WTC11 (cell line): ENCODE results near the gene SMYD1. TPM values are rescaled to one million over a fixed set of nuclear protein-coding genes. Genes with fewer than 3 reads are reported as not detected.
A peak's percentile ranks its signal among the peaks of the same experiment; 100 is the strongest.

Experiments
- ATAC-seq: fragments of 200-7000 bp; cut with Tn5 transposase; 2 replicates; pipeline ENCODE4 v1.10.0; 2021; ENCODE audit warnings: mild to moderate bottlenecking, moderate library complexity
- CTCF ChIA-PET: fragments of 300-600 bp; sonication (Branson Sonifier 250); formaldehyde crosslinking; loops from one replicate; lab custom pipeline; 2021; ENCODE audit warnings: antibody characterized with exemption; lab: Charles Lee
- POLR2A ChIA-PET: fragments of 350-600 bp; sonication (Branson Sonifier 250); formaldehyde crosslinking; loops from one replicate; lab custom pipeline; 2021; ENCODE audit warnings: antibody characterized with exemption; lab: Charles Lee
- DNase-seq: peaks from one replicate; pipeline ENCODE4 v3.0.0; 2021; ENCODE audit warnings: low spot score
- H3K27ac Mint-ChIP-seq: 2 replicates; pipeline ENCODE4 v1.8.0; 2021; ENCODE audit warnings: mixed read lengths
- H3K27me3 Mint-ChIP-seq: 2 replicates; pipeline ENCODE4 v1.8.0; 2021; ENCODE audit warnings: low read depth, mild to moderate bottlenecking, moderate library complexity, mixed read lengths
- H3K36me3 Mint-ChIP-seq: 2 replicates; pipeline ENCODE4 v1.8.0; 2021; ENCODE audit warnings: mixed read lengths
- H3K4me1 Mint-ChIP-seq: 2 replicates; pipeline ENCODE4 v1.8.0; 2022; ENCODE audit warnings: mixed read lengths
- H3K4me3 Mint-ChIP-seq: 2 replicates; pipeline ENCODE4 v1.8.0; 2021; ENCODE audit warnings: mild to moderate bottlenecking, moderate library complexity, mixed read lengths
- H3K9me3 Mint-ChIP-seq: 2 replicates; pipeline ENCODE4 v1.8.0; 2021; ENCODE audit warnings: mixed read lengths
- ATF3 ChIP-seq: sonication (generic); formaldehyde crosslinking; conservative IDR thresholded peaks from 2 replicates; pipeline ENCODE4 v1.8.1; 2022; ENCODE audit warnings: mild to moderate bottlenecking, missing genetic modification reagents
- CREM ChIP-seq: sonication (generic); formaldehyde crosslinking; IDR thresholded peaks from 2 replicates; pipeline ENCODE4 v1.8.1; 2022; ENCODE audit warnings: mild to moderate bottlenecking, missing genetic modification reagents, moderate library complexity
- E2F5 ChIP-seq: sonication (generic); formaldehyde crosslinking; IDR thresholded peaks from 2 replicates; pipeline ENCODE4 v1.8.1; 2022; ENCODE audit warnings: mild to moderate bottlenecking, moderate library complexity, missing genetic modification reagents
- FOXJ3 ChIP-seq: sonication (generic); formaldehyde crosslinking; IDR thresholded peaks from 2 replicates; pipeline ENCODE4 v1.9.0; 2021; ENCODE audit warnings: missing genetic modification reagents, mild to moderate bottlenecking, borderline replicate concordance
- FOXP1 ChIP-seq: sonication (generic); formaldehyde crosslinking; IDR thresholded peaks from 2 replicates; pipeline ENCODE4 v1.8.0; 2022; ENCODE audit warnings: missing genetic modification reagents, mild to moderate bottlenecking, moderate library complexity, borderline replicate concordance
- GTF2I ChIP-seq: fragments of 250-450 bp; sonication (Bioruptor Pico); conservative IDR thresholded peaks from 2 replicates; pipeline ENCODE4 v1.4.0; 2021; ENCODE audit warnings: mild to moderate bottlenecking
- IRF2 ChIP-seq: sonication (generic); formaldehyde crosslinking; IDR thresholded peaks from 2 replicates; pipeline ENCODE4 v1.8.0; 2022; ENCODE audit warnings: low read depth, missing genetic modification reagents, borderline replicate concordance
- JUN ChIP-seq: sonication (generic); formaldehyde crosslinking; IDR thresholded peaks from 2 replicates; pipeline ENCODE4 v1.8.0; 2023; ENCODE audit warnings: mild to moderate bottlenecking, missing genetic modification reagents
- MYBL2 ChIP-seq: sonication (generic); formaldehyde crosslinking; IDR thresholded peaks from 2 replicates; pipeline ENCODE4 v1.8.1; 2023; ENCODE audit warnings: mild to moderate bottlenecking, moderate library complexity, missing genetic modification reagents
- NR1H2 ChIP-seq: sonication (generic); formaldehyde crosslinking; IDR thresholded peaks from 2 replicates; pipeline ENCODE4 v1.9.0; 2021; ENCODE audit warnings: mild to moderate bottlenecking, moderate library complexity, missing genetic modification reagents
- NR2C2 ChIP-seq: sonication (generic); formaldehyde crosslinking; IDR thresholded peaks from 2 replicates; pipeline ENCODE4 v1.8.0; 2022; ENCODE audit warnings: mild to moderate bottlenecking, missing genetic modification reagents
- NR3C1 ChIP-seq: sonication (generic); formaldehyde crosslinking; conservative IDR thresholded peaks from 2 replicates; pipeline ENCODE4 v1.8.1; 2023; ENCODE audit warnings: low read depth, mild to moderate bottlenecking, missing genetic modification reagents
- SMAD3 ChIP-seq: sonication (generic); formaldehyde crosslinking; IDR thresholded peaks from 2 replicates; pipeline ENCODE4 v1.8.0; 2022; ENCODE audit warnings: missing genetic modification reagents, mild to moderate bottlenecking, borderline replicate concordance
- SOX15 ChIP-seq: fragments of 250-450 bp; sonication (Bioruptor Pico); IDR thresholded peaks from 2 replicates; pipeline ENCODE4 v1.9.0; 2021; ENCODE audit warnings: mild to moderate bottlenecking
- USF1 ChIP-seq: sonication (generic); formaldehyde crosslinking; IDR thresholded peaks from 2 replicates; pipeline ENCODE4 v1.8.0; 2022; ENCODE audit warnings: mild to moderate bottlenecking, missing genetic modification reagents
- USF2 ChIP-seq: sonication (generic); formaldehyde crosslinking; IDR thresholded peaks from 2 replicates; pipeline ENCODE4 v1.8.1; 2023; ENCODE audit warnings: mild to moderate bottlenecking, missing genetic modification reagents, moderate library complexity
- ZBTB21 ChIP-seq: sonication (generic); formaldehyde crosslinking; IDR thresholded peaks from 2 replicates; pipeline ENCODE4 v1.8.1; 2023; ENCODE audit warnings: mild to moderate bottlenecking, missing genetic modification reagents, borderline replicate concordance
- ZNF121 ChIP-seq: sonication (generic); formaldehyde crosslinking; IDR thresholded peaks from 2 replicates; pipeline ENCODE4 v1.8.0; 2023; ENCODE audit warnings: missing genetic modification reagents
- ZNF396 ChIP-seq: fragments of 250-450 bp; sonication (Bioruptor Pico); IDR thresholded peaks from 2 replicates; pipeline ENCODE4 v1.8.0; 2021; ENCODE audit warnings: mild to moderate bottlenecking, moderate library complexity, borderline replicate concordance
- ZNF416 ChIP-seq: fragments of 250-450 bp; sonication (Bioruptor Pico); IDR thresholded peaks from 2 replicates; pipeline ENCODE4 v1.9.0; 2021; ENCODE audit warnings: mild to moderate bottlenecking, inconsistent platforms
- total RNA-seq: library from RNA; stranded (reverse); gene quantifications from 3 replicates; pipeline ENCODE4 v1.2.3, GENCODE V29; 2021
- TF ChIP-seq, protein P1 (sequence below): sonication (generic); formaldehyde crosslinking; IDR thresholded peaks from 2 replicates; pipeline ENCODE4 v1.8.1; 2023; ENCODE audit warnings: mild to moderate bottlenecking, missing genetic modification reagents, borderline replicate concordance
- TF ChIP-seq, protein P2 (sequence below): sonication (generic); formaldehyde crosslinking; IDR thresholded peaks from 2 replicates; pipeline ENCODE4 v1.8.1; 2022; ENCODE audit warnings: low read depth, mild to moderate bottlenecking, moderate library complexity, missing genetic modification reagents, borderline replicate concordance
- TF ChIP-seq, protein P3 (sequence below): fragments of 250-450 bp; sonication (Bioruptor Pico); conservative IDR thresholded peaks from 2 replicates; pipeline ENCODE4 v1.9.0; 2021; ENCODE audit warnings: mild to moderate bottlenecking
- TF ChIP-seq, protein P4 (sequence below): sonication (generic); formaldehyde crosslinking; IDR thresholded peaks from 2 replicates; pipeline ENCODE4 v1.8.1; 2022; ENCODE audit warnings: mild to moderate bottlenecking, missing genetic modification reagents, moderate library complexity, borderline replicate concordance

Gene SMYD1
- total RNA-seq, 1 experiment from 2014 or later: not detected

DNA sequence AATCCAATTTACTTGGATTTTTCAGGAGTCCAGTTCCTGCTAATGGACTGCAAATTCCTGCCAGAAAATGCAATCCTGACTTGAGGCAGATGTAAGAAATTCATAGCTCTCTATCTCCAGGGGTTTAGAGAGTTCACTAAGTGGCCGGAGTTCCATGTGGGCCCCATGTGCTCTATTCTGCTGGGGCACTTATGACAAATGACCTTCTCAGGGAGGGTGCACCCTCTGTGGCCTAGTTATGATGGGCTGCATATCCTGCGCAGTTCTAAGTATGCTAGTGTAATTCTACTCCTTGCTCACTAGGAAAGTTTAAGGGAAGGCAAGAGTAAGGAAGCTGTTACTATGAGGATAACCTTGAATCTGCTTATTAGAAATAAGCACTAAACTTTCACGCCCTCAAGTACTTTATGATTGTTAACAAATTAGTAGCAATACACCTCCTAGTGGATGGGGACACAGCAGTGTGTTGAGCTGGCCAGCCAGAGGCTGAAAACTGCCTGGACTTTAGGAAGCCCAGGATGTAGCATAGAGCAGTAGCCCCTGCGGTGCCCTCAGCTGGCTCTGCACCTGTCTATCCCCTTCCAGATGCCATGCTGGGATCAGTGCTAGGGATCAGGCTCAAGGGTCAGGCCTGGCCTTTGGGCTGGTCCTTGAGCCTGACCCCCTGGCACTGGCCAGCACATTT, 14.4 kb downstream of the SMYD1 start (continued):
- TF ChIP-seq IRF2 (no peak), USF1 (CRISPR knock-in tag) (no peak), E2F5 (CRISPR knock-in tag) (no peak), FOXJ3 (CRISPR knock-in tag) (no peak), GTF2I (no peak), NR1H2 (CRISPR knock-in tag) (no peak), SOX15 (CRISPR knock-in tag) (no peak)
- TF ChIP-seq, protein P1, sequence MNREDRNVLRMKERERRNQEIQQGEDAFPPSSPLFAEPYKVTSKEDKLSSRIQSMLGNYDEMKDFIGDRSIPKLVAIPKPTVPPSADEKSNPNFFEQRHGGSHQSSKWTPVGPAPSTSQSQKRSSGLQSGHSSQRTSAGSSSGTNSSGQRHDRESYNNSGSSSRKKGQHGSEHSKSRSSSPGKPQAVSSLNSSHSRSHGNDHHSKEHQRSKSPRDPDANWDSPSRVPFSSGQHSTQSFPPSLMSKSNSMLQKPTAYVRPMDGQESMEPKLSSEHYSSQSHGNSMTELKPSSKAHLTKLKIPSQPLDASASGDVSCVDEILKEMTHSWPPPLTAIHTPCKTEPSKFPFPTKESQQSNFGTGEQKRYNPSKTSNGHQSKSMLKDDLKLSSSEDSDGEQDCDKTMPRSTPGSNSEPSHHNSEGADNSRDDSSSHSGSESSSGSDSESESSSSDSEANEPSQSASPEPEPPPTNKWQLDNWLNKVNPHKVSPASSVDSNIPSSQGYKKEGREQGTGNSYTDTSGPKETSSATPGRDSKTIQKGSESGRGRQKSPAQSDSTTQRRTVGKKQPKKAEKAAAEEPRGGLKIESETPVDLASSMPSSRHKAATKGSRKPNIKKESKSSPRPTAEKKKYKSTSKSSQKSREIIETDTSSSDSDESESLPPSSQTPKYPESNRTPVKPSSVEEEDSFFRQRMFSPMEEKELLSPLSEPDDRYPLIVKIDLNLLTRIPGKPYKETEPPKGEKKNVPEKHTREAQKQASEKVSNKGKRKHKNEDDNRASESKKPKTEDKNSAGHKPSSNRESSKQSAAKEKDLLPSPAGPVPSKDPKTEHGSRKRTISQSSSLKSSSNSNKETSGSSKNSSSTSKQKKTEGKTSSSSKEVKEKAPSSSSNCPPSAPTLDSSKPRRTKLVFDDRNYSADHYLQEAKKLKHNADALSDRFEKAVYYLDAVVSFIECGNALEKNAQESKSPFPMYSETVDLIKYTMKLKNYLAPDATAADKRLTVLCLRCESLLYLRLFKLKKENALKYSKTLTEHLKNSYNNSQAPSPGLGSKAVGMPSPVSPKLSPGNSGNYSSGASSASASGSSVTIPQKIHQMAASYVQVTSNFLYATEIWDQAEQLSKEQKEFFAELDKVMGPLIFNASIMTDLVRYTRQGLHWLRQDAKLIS (CRISPR knock-in tag): no peak

- Mint-ChIP-seq H3K4me1 (peaks cover 21% of the 10 kb centered on the region), H3K27ac (peak overlapping the region; percentile 71; the same call in 1 of the 2 replicates), H3K36me3 (no peaks in the 10 kb centered on the region), H3K27me3 (no peaks in the 10 kb centered on the region; the same call in 1 of the 2 replicates), H3K4me3 (no peak overlapping the region), H3K9me3 (no peaks in the 10 kb centered on the region)
- no peak for TF ChIP-seq JUN (CRISPR knock-in tag)
- no peak for TF ChIP-seq ZBTB21 (CRISPR knock-in tag)
- no peak for TF ChIP-seq ATF3 (CRISPR knock-in tag)
- TF ChIP-seq, protein P2, sequence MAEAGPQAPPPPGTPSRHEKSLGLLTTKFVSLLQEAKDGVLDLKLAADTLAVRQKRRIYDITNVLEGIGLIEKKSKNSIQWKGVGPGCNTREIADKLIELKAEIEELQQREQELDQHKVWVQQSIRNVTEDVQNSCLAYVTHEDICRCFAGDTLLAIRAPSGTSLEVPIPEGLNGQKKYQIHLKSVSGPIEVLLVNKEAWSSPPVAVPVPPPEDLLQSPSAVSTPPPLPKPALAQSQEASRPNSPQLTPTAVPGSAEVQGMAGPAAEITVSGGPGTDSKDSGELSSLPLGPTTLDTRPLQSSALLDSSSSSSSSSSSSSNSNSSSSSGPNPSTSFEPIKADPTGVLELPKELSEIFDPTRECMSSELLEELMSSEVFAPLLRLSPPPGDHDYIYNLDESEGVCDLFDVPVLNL: no peak
- no peak for TF ChIP-seq ZNF121 (CRISPR knock-in tag)
- no peak for TF ChIP-seq FOXP1 (CRISPR knock-in tag)
- TF ChIP-seq NR2C2: no peak
- no peak for TF ChIP-seq ZNF416 (CRISPR knock-in tag)
- TF ChIP-seq NR3C1: no peak
- no peak for TF ChIP-seq CREM
- TF ChIP-seq MYBL2 (CRISPR knock-in tag): no peak
- TF ChIP-seq ZNF396 (CRISPR knock-in tag): no peak
- TF ChIP-seq, protein P3, sequence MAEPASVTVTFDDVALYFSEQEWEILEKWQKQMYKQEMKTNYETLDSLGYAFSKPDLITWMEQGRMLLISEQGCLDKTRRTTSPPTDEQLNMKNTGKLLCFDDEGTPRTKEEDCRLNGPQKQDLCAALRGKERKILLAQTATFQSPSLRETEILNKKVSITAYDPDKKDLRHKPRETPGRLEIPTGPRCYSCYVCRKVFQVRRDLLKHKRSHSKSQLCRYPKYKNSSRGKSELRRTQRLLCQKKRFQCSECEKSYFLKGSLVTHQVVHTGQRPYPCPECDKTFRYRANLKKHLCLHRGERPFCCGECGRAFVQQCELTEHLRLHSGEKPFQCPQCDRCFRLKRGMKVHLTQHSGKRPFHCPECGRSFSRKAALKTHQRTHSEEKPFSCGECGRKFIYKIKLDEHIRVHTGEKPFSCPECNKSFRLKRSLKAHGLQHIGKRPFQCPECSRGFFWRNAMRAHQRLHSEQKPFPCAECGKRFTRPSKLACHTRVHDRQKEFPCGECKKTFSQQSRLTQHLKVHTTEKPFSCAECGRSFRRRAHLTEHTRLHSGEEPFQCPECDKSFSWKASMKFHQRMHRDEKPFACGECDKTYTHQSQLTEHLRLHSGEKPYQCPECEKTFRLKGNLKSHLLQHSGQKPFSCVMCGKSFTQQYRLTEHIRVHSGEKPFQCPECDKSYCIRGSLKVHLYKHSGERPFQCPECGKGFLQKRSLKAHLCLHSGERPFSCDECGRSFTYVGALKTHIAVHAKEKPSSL (CRISPR knock-in tag): no peak
- no peak for TF ChIP-seq USF2 (CRISPR knock-in tag)
- TF ChIP-seq, protein P4, sequence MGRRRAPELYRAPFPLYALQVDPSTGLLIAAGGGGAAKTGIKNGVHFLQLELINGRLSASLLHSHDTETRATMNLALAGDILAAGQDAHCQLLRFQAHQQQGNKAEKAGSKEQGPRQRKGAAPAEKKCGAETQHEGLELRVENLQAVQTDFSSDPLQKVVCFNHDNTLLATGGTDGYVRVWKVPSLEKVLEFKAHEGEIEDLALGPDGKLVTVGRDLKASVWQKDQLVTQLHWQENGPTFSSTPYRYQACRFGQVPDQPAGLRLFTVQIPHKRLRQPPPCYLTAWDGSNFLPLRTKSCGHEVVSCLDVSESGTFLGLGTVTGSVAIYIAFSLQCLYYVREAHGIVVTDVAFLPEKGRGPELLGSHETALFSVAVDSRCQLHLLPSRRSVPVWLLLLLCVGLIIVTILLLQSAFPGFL: no peak
- no peak for TF ChIP-seq SMAD3 (CRISPR knock-in tag)
- CTCF ChIA-PET: interaction anchor here (0.7 to 2.9 kb wide), 4 partner anchors 11 to 81 kb away, joined by 3 to 33 read pairs (median 3); no protein-coding TSS in a partner anchor
- DNase-seq: no peak
- POLR2A ChIA-PET: interaction anchor here (1.2 kb wide), 1 partner anchor 23 kb away, joined by 5 read pairs; no protein-coding TSS in a partner anchor
- ATAC-seq: peak; percentile 77
These were observed 15.2 kb downstream of the SMYD1 start for GRCh38 chr2:88082781-88083180.
